ENCODE measurements around the gene MARCHF4.

- no peak for TF ChIP-seq CTCF (IDR thresholded peaks at IDR 0.05; ENCODE audit: low read length)
- TF ChIP-seq EZH2 (IDR thresholded peaks at IDR 0.05; ENCODE audit: borderline replicate concordance, low read length): no peak
These were observed 28.9 kb downstream of the MARCHF4 start for GRCh38 chr2:216343221-216343980.
